DOHH2 (cell line): Measurements from ENCODE around the gene HMCES.
"Not testable (repeated sequence)": the region's sequence is repeated elsewhere in the genome, so short reads cannot be mapped to it uniquely, and the experiment has no call there.

ENCODE experiments used
- H3F3A ChIP-seq: fragments of 200-600 bp; sonication (generic), shearing (Covaris generic); 2 replicates; pipeline ENCODE4 v1.6.0; 2016; ENCODE audit warnings: antibody characterized with exemption, mild to moderate bottlenecking; ENCODE audit not compliant: control insufficient read depth, insufficient read depth
- H3K27ac ChIP-seq: fragments of 200-600 bp; sonication (generic); 2 replicates; pipeline ENCODE4 v1.5.1; 2014; ENCODE audit warnings: low read depth, mild to moderate bottlenecking, low read length, moderate library complexity
- H3K27me3 ChIP-seq: fragments of 200-600 bp; sonication (generic); 2 replicates; pipeline ENCODE4 v1.6.1; 2014; ENCODE audit warnings: mild to moderate bottlenecking, low read length, mixed read lengths; ENCODE audit not compliant: control insufficient read depth
- H3K36me3 ChIP-seq: fragments of 200-600 bp; sonication (generic); 2 replicates; pipeline ENCODE4 v1.6.1; 2014; ENCODE audit warnings: mild to moderate bottlenecking, low read length, moderate library complexity, mixed read lengths; ENCODE audit not compliant: control insufficient read depth
- H3K4me1 ChIP-seq: fragments of 200-600 bp; sonication (generic); 2 replicates; pipeline ENCODE4 v1.6.1; 2014; ENCODE audit warnings: mild to moderate bottlenecking, low read length, mixed read lengths; ENCODE audit not compliant: control insufficient read depth
- H3K4me2 ChIP-seq: fragments of 200-600 bp; sonication (generic); 2 replicates; pipeline ENCODE4 v1.6.0; 2014; ENCODE audit warnings: mild to moderate bottlenecking, low read length, moderate library complexity
- H3K4me3 ChIP-seq: fragments of 200-600 bp; sonication (generic); 2 replicates; pipeline ENCODE4 v1.5.1; 2014; ENCODE audit warnings: mild to moderate bottlenecking, low read length, mixed read lengths
- H3K79me2 ChIP-seq: fragments of 200-600 bp; sonication (generic); 2 replicates; pipeline ENCODE4 v1.6.1; 2014; ENCODE audit warnings: mild to moderate bottlenecking, low read length, mixed read lengths; ENCODE audit not compliant: control insufficient read depth
- H3K9me2 ChIP-seq: fragments of 200-600 bp; sonication (generic); replicated peaks from 2 replicates; pipeline ENCODE4 v1.6.1; 2014; ENCODE audit warnings: mild to moderate bottlenecking, low read length, mixed read lengths; ENCODE audit not compliant: control insufficient read depth
- H3K9me3 ChIP-seq: fragments of 200-600 bp; sonication (generic); 2 replicates; pipeline ENCODE4 v1.6.1; 2014; ENCODE audit warnings: antibody characterized with exemption, low read length, mixed read lengths; ENCODE audit not compliant: control insufficient read depth, insufficient read depth
- H4K20me1 ChIP-seq: fragments of 200-600 bp; sonication (generic); 2 replicates; pipeline ENCODE4 v1.6.0; 2014; ENCODE audit warnings: low read depth, mild to moderate bottlenecking, antibody characterized with exemption, low read length, moderate library complexity; ENCODE audit not compliant: control insufficient read depth, insufficient read depth
- EZH2phosphoT487 ChIP-seq: fragments of 200-600 bp; sonication (generic); IDR thresholded peaks from 2 replicates; pipeline ENCODE4 v1.6.1; 2017; ENCODE audit warnings: borderline replicate concordance, mild to moderate bottlenecking, antibody characterized with exemption, low read length, moderate library complexity, mixed read lengths
- TF ChIP-seq, protein P1 (sequence below): fragments of 200-600 bp; sonication (generic); IDR thresholded peaks from one replicate; pipeline ENCODE4 v1.5.1; 2014; ENCODE audit warnings: antibody characterized with exemption, mild to moderate bottlenecking, low read depth, low read length; ENCODE audit not compliant: poor library complexity, severe bottlenecking

The HMCES gene

DNA sequence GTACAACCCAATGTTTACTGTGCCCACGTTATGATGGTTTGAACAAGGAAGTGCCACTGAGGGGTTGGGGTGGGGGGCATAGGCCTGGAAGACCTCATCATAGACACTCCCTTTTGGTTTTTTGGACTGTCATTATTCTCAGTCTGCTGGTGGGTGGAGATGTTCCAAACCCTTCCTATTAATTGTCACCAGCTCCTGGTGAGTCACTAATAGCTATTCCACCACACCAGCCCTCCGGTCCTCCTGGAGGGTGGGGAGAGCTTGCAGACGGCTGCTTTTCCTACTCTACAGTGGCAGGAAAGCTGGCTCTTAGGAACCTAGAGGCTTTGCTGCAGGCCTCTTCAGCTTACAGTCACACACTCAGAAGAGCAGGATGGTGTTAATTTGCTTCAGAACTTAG is 38.2 kb upstream of the HMCES start:
- Histone ChIP-seq H3F3A (no peaks in the 10 kb centered on the region), H3K4me1 (peaks cover 10% of the 10 kb centered on the region), H3K4me3 (no peak overlapping the region), H3K27me3 (no peaks in the 10 kb centered on the region), H3K9me2 (no peaks in the 10 kb centered on the region), H3K27ac (no peak overlapping the region), H3K36me3 (no peaks in the 10 kb centered on the region), H3K9me3 (no peaks in the 10 kb centered on the region), H3K4me2 (no peak overlapping the region), H4K20me1 (no peaks in the 10 kb centered on the region), H3K79me2 (no peaks in the 10 kb centered on the region)
- no peak for TF ChIP-seq EZH2phosphoT487
- TF ChIP-seq, protein P1, sequence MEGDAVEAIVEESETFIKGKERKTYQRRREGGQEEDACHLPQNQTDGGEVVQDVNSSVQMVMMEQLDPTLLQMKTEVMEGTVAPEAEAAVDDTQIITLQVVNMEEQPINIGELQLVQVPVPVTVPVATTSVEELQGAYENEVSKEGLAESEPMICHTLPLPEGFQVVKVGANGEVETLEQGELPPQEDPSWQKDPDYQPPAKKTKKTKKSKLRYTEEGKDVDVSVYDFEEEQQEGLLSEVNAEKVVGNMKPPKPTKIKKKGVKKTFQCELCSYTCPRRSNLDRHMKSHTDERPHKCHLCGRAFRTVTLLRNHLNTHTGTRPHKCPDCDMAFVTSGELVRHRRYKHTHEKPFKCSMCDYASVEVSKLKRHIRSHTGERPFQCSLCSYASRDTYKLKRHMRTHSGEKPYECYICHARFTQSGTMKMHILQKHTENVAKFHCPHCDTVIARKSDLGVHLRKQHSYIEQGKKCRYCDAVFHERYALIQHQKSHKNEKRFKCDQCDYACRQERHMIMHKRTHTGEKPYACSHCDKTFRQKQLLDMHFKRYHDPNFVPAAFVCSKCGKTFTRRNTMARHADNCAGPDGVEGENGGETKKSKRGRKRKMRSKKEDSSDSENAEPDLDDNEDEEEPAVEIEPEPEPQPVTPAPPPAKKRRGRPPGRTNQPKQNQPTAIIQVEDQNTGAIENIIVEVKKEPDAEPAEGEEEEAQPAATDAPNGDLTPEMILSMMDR, result no peak

DNA sequence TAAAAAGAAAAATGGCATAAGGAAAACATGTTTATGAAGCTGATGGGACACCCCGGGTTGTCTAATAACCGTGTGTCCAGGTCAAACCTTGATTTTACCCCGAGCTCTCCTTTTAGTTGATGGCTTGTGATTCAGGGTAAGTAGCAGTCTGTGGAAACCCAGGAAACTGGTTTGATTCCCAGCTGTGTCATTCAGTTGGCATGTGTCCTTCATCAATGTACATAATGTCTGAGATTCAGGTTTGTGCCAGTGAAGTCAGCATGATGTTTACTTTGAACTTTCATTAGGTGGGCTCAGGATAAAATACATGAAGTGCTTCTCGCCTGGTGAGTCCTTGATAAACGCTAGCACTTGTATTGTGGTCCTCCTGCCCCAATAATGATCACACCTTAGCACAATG is 33.5 kb upstream of the HMCES start:
- no peaks in the 10 kb centered on the region for H3K27me3 ChIP-seq
- H3K9me2 ChIP-seq, result no peaks in the 10 kb centered on the region
- 0 out of 2 replicates have a peak, but pooled peaks cover under 1% of the 10 kb centered on the region for H4K20me1 ChIP-seq
- TF ChIP-seq, protein P1, result no peak
- TF ChIP-seq EZH2phosphoT487, result no peak
- H3K4me2 ChIP-seq, result no peak overlapping the region
- H3K79me2 ChIP-seq, result peaks cover 21% of the 10 kb centered on the region
- H3K27ac ChIP-seq, result no peak overlapping the region
- peaks cover 22% of the 10 kb centered on the region for H3K4me1 ChIP-seq
- H3K9me3 ChIP-seq, result no peaks in the 10 kb centered on the region
- H3F3A ChIP-seq, result peaks cover 7% of the 10 kb centered on the region; the same call in 1 of the 2 replicates
- H3K4me3 ChIP-seq, result no peak overlapping the region
- H3K36me3 ChIP-seq, result peaks cover 7% of the 10 kb centered on the region

DNA sequence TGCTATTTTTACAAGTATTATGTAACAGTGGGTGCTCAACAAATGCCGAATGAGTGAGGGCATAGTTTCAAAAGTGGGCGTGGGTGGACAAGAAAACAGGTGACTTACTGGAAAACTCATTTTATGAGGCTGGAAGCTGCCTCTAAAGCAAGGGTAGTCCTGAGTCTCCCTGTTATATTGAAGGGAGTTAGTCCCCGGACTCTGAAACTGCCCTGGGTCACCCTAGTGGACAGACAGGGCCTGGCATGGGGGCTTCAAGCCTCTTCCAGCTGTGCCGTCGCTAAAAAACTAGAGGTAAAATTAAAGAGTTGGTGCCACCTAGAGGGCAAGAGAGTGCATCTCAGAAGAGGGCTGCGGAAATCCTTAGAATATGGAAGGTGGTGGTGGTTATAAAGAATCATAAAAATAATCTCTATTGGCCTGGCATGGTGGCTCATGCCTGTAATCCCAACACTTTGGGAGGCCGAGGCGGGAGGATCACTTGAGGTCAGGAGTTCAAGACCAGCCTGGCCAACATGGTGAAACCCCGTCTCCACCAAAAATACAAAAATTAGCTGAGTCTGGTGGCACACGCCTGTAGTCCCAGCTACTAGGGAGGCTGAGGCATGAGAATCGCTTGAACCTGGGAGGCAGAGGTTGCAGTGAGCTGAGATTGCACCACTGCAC is 32.9 kb upstream of the HMCES start:
- not testable (repeated sequence) for H3K27me3 ChIP-seq, H3K27ac ChIP-seq, H4K20me1 ChIP-seq, H3K9me2 ChIP-seq, H3K9me3 ChIP-seq, H3K4me3 ChIP-seq, H3K36me3 ChIP-seq, H3F3A ChIP-seq
- H3K4me2 ChIP-seq, result peak overlapping the region; percentile 24; the same call in 1 of the 2 replicates
- H3K4me1 ChIP-seq, result peaks cover 28% of the 10 kb centered on the region
- H3K79me2 ChIP-seq, result peaks cover 27% of the 10 kb centered on the region
- TF ChIP-seq, protein P1, result peak; percentile 90

DNA sequence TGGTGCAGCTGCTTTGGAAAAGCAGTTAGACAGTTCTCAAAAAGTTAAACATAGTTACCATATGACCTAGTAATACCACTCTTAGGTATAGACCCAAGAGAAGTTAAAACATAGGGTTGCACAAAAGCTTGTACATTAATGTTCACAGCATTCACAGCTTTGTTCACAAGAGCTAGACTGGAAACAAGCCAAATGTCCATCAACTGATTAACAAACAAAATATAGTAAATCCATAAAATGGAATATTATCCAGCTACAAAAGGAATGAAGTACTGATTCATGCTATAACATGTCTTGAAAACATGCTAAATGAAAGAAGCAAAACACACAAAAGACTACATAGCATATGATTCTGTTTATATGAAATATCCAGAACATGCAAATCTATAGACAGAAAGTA is 32.0 kb upstream of the HMCES start:
- Histone ChIP-seq H3K4me1 (peaks cover 28% of the 10 kb centered on the region), H3K27ac (no peak overlapping the region), H3F3A (peaks cover 7% of the 10 kb centered on the region; the same call in 1 of the 2 replicates), H3K36me3 (peaks cover 10% of the 10 kb centered on the region), H4K20me1 (0 out of 2 replicates have a peak, but pooled peaks cover 2% of the 10 kb centered on the region), H3K4me3 (no peak overlapping the region), H3K4me2 (no peak overlapping the region), H3K79me2 (peaks cover 28% of the 10 kb centered on the region), H3K9me2 (no peaks in the 10 kb centered on the region), H3K27me3 (no peaks in the 10 kb centered on the region), H3K9me3 (no peaks in the 10 kb centered on the region)
- TF ChIP-seq, protein P1, result no peak
- TF ChIP-seq EZH2phosphoT487, result no peak
